HG03460 (cell line): ENCODE data around the gene SOD2.

Experiments used
- ATAC-seq: cut with Tn5 transposase; IDR thresholded peaks from one replicate; pipeline ENCODE4 v1.9.1; 2021; ENCODE audit not compliant: unreplicated experiment

The SOD2 gene

GRCh38 chr6:159645640-159646039, 47.4 kb downstream of the SOD2 start:
- ATAC-seq: no peak
